HEK293T (cell line): ENCODE measurements around the gene SLCO3A1.

Source experiments
- CTCF ChIA-PET: fragments of 350-600 bp; formaldehyde crosslinking; extraction: SDS; loops from one replicate; lab custom pipeline; 2021; ENCODE audit warnings: antibody characterized with exemption, inconsistent platforms; lab: Yijun Ruan, JAX
- POLR2A ChIA-PET: fragments of 350-600 bp; formaldehyde crosslinking; extraction: SDS; loops from one replicate; lab custom pipeline; 2020; ENCODE audit warnings: antibody characterized with exemption, inconsistent platforms; lab: Yijun Ruan, JAX
- DNase-seq: peaks from one replicate; pipeline ENCODE4 v3.0.0; 2012; ENCODE audit warnings: mixed read lengths; ENCODE audit errors: extremely low spot score
- ARNT ChIP-seq: fragments of 450-650 bp; IDR thresholded peaks from 2 replicates; pipeline ENCODE4 v1.6.1; 2017; ENCODE audit warnings: mild to moderate bottlenecking
- BHLHE40 ChIP-seq: fragments of 450-650 bp; IDR thresholded peaks from 2 replicates; pipeline ENCODE4 v1.6.1; 2016; ENCODE audit warnings: mild to moderate bottlenecking, moderate library complexity, borderline replicate concordance
- CTBP1 ChIP-seq: fragments of 450-650 bp; IDR thresholded peaks from 2 replicates; pipeline ENCODE4 v1.6.1; 2016; ENCODE audit warnings: borderline replicate concordance
- ELF4 ChIP-seq: fragments of 450-650 bp; IDR thresholded peaks from 2 replicates; pipeline ENCODE4 v1.6.1; 2017; ENCODE audit warnings: antibody characterized with exemption
- FOXA1 ChIP-seq: fragments of 450-650 bp; IDR thresholded peaks from 2 replicates; pipeline ENCODE4 v1.6.1; 2016; ENCODE audit warnings: mild to moderate bottlenecking
- FOXK2 ChIP-seq: fragments of 450-650 bp; IDR thresholded peaks from 2 replicates; pipeline ENCODE4 v1.6.1; 2016; ENCODE audit warnings: mild to moderate bottlenecking
- FOXM1 ChIP-seq: fragments of 450-650 bp; IDR thresholded peaks from 2 replicates; pipeline ENCODE4 v1.6.1; 2017; ENCODE audit warnings: mild to moderate bottlenecking, borderline replicate concordance
- HDGF ChIP-seq: fragments of 450-650 bp; IDR thresholded peaks from 2 replicates; pipeline ENCODE4 v1.6.1; 2017; ENCODE audit warnings: antibody characterized with exemption, borderline replicate concordance
- L3MBTL2 ChIP-seq: fragments of 450-650 bp; conservative IDR thresholded peaks from 2 replicates; pipeline ENCODE4 v1.6.1; 2016; ENCODE audit warnings: mild to moderate bottlenecking
- LEF1 ChIP-seq: fragments of 450-650 bp; IDR thresholded peaks from 2 replicates; pipeline ENCODE4 v1.6.1; 2017; ENCODE audit warnings: mild to moderate bottlenecking, borderline replicate concordance
- NFRKB ChIP-seq: fragments of 450-650 bp; IDR thresholded peaks from 2 replicates; pipeline ENCODE4 v1.6.1; 2016; ENCODE audit warnings: mild to moderate bottlenecking, moderate library complexity
- PKNOX1 ChIP-seq: fragments of 450-650 bp; IDR thresholded peaks from 2 replicates; pipeline ENCODE4 v1.6.1; 2016
- SP1 ChIP-seq: fragments of 450-650 bp; IDR thresholded peaks from 2 replicates; pipeline ENCODE4 v1.6.1; 2017
- SUZ12 ChIP-seq: fragments of 450-650 bp; IDR thresholded peaks from 2 replicates; pipeline ENCODE4 v1.6.1; 2016; ENCODE audit warnings: mild to moderate bottlenecking
- TARDBP ChIP-seq: fragments of 450-650 bp; IDR thresholded peaks from 2 replicates; pipeline ENCODE4 v1.6.1; 2016
- ZNF384 ChIP-seq: fragments of 450-650 bp; IDR thresholded peaks from 2 replicates; pipeline ENCODE4 v1.6.1; 2016

The SLCO3A1 gene

GRCh38 chr15:92048739-92049138, 195.2 kb downstream of the SLCO3A1 start:
- DNase-seq = no peak
- ChIA-PET CTCF (no interaction called here), POLR2A (no interaction called here)
- TF ChIP-seq FOXK2 (no peak), SP1 (no peak), CTBP1 (no peak), L3MBTL2 (no peak), PKNOX1 (no peak)

- CTCF ChIA-PET = no interaction called here
- TF ChIP-seq PKNOX1 (no peak), TARDBP (no peak), ZNF384 (no peak), FOXA1 (no peak), FOXM1 (no peak), LEF1 (no peak)
- POLR2A ChIA-PET = no interaction called here
Measured at GRCh38 chr15:92049290-92049989, 195.9 kb downstream of the SLCO3A1 start.

GRCh38 chr15:92050220-92050898, 196.9 kb downstream of the SLCO3A1 start:
- POLR2A ChIA-PET = no interaction called here
- CTCF ChIA-PET = no interaction called here
- TF ChIP-seq FOXA1 (no peak), HDGF (no peak), LEF1 (no peak)
- no peak for DNase-seq

More at GRCh38 chr15:92049290-92049989, 195.9 kb downstream of the SLCO3A1 start:
- DNase-seq = no peak

GRCh38 chr15:92051716-92052115, 198.2 kb downstream of the SLCO3A1 start:
- ChIA-PET CTCF (interaction anchor here (0.5 kb wide), 1 partner anchor 563 kb away, joined by 3 read pairs; no protein-coding TSS in a partner anchor), POLR2A (no interaction called here)
- no peak for TF ChIP-seq SP1
- no peak for TF ChIP-seq ELF4
- no peak for TF ChIP-seq HDGF
- TF ChIP-seq BHLHE40 = no peak
- no peak for TF ChIP-seq FOXA1
- no peak for TF ChIP-seq FOXK2
- no peak for DNase-seq

GRCh38 chr15:92053753-92054316, 200.3 kb downstream of the SLCO3A1 start:
- ChIA-PET POLR2A (no interaction called here), CTCF (no interaction called here)
- peak; percentile 27 for DNase-seq
- TF ChIP-seq PKNOX1 = no peak
- no peak for TF ChIP-seq L3MBTL2
- TF ChIP-seq SP1 = no peak
- TF ChIP-seq ELF4 = no peak
- TF ChIP-seq TARDBP = no peak
- TF ChIP-seq LEF1 = no peak
- TF ChIP-seq NFRKB = no peak
- TF ChIP-seq CTBP1 = no peak
- no peak for TF ChIP-seq BHLHE40
- TF ChIP-seq FOXM1 = no peak
- TF ChIP-seq ZNF384 = no peak
- no peak for TF ChIP-seq FOXA1
- no peak for TF ChIP-seq ARNT
- no peak for TF ChIP-seq FOXK2
- TF ChIP-seq SUZ12 = no peak

- DNase-seq = no peak
- POLR2A ChIA-PET = no interaction called here
- CTCF ChIA-PET = no interaction called here
- TF ChIP-seq TARDBP = no peak
- TF ChIP-seq FOXA1 = no peak
- TF ChIP-seq ARNT = no peak
- TF ChIP-seq FOXK2 = no peak
- TF ChIP-seq HDGF = no peak
- no peak for TF ChIP-seq SUZ12
- no peak for TF ChIP-seq NFRKB
- TF ChIP-seq BHLHE40 = no peak
- no peak for TF ChIP-seq PKNOX1
- TF ChIP-seq ELF4 = no peak
- no peak for TF ChIP-seq LEF1
- TF ChIP-seq FOXM1 = no peak
- no peak for TF ChIP-seq SP1
- no peak for TF ChIP-seq ZNF384
- no peak for TF ChIP-seq L3MBTL2
- TF ChIP-seq CTBP1 = no peak
Measured at GRCh38 chr15:92056875-92057274, 203.4 kb downstream of the SLCO3A1 start.
